ENCODE data around the gene GPR156.

DNA sequence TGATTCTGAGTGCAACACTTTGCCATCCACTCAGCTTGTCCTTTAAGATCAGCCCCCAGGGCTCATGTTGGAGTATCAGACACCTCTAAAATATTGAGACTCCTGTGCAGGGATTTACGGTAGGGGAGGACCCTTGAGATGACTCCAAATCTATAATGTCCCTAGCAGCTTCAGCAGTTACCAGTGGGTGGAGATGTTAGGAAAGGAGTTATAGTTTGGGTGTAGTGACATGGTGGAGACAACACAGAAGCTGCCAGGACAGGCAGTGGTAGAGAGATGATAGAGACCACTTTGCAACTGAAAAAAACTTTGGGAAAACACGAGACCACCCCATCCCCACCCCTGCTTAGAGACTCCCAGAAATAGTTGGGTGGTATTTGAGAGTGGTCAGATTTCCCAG lies 147.5 kb downstream of the GPR156 start:
- TF ChIP-seq POLR2A (IDR thresholded peaks at IDR 0.05; ENCODE audit: low read depth, low read length) (no peak), POLR2AphosphoS5 (IDR thresholded peaks at IDR 0.05; ENCODE audit: low read depth, low read length) (no peak), PAX5 (IDR thresholded peaks at IDR 0.05; ENCODE audit: insufficient read depth, low read length, severe bottlenecking) (no peak), SPI1 (IDR thresholded peaks at IDR 0.05; ENCODE audit: low read depth, low read length) (no peak), POU2F2 (IDR thresholded peaks at IDR 0.05; ENCODE audit: low read depth, low read length) (no peak)
